Muscle of back (tissue), 11 donors: Measurements from ENCODE around the gene UBXN4. TPM values are rescaled to one million over a fixed set of nuclear protein-coding genes. Genes with fewer than 3 reads are reported as not detected.
"Not testable (repeated sequence)": the region's sequence is repeated elsewhere in the genome, so short reads cannot be mapped to it uniquely, and the experiment has no call there.

Experiments used
- DNase-seq, 3 donors: peaks; one replicate each; pipeline versions ENCODE4 v3.0.0 to v3.0.0-alpha.2; 2013
- polyA plus RNA-seq, 10 donors: library from polyadenylated mRNA; unstranded; fragments of 120-200 nt; gene quantifications; one replicate each; pipeline ENCODE4 v1.2.1, GENCODE V29; 2013; ENCODE audit not compliant: insufficient read length in 10 of 10

The UBXN4 gene
- polyA plus RNA-seq, 10 donors = 66.9 to 94.0 (median 79.6) TPM

- no peak for DNase-seq
Observed at GRCh38 chr2:135755573-135755972, 13.9 kb downstream of the UBXN4 start.

- no peak for DNase-seq
Observed at GRCh38 chr2:135756692-135757091, 15.0 kb downstream of the UBXN4 start.

GRCh38 chr2:135762022-135762421 lies 20.4 kb downstream of the UBXN4 start:
- DNase-seq = no peak

GRCh38 chr2:135762530-135762929 lies 20.9 kb downstream of the UBXN4 start:
- DNase-seq = no peak

GRCh38 chr2:135768863-135769262 lies 27.2 kb downstream of the UBXN4 start:
- no peak for DNase-seq

- no peak for DNase-seq
Observed at GRCh38 chr2:135773319-135773718, 31.7 kb downstream of the UBXN4 start.

- DNase-seq = peak in 1 of 3 donors; percentile 14
Observed at GRCh38 chr2:135773917-135774316, 32.3 kb downstream of the UBXN4 start.

GRCh38 chr2:135775420-135775819 lies 33.8 kb downstream of the UBXN4 start:
- DNase-seq = peak in 1 of 3 donors; percentile 19

- no peak for DNase-seq
Observed at GRCh38 chr2:135776367-135776766, 34.7 kb downstream of the UBXN4 start.

GRCh38 chr2:135782231-135782630 lies 40.6 kb downstream of the UBXN4 start:
- no peak for DNase-seq

GRCh38 chr2:135783439-135783838 lies 41.8 kb downstream of the UBXN4 start:
- no peak for DNase-seq

- DNase-seq = no peak
Observed at GRCh38 chr2:135785032-135785431, 43.4 kb downstream of the UBXN4 start.

GRCh38 chr2:135786823-135787222 lies 45.2 kb downstream of the UBXN4 start:
- peak in 1 of 3 donors; percentile 79 for DNase-seq

GRCh38 chr2:135790423-135790822 lies 48.8 kb downstream of the UBXN4 start:
- DNase-seq = no peak

GRCh38 chr2:135791418-135792190 lies 49.9 kb downstream of the UBXN4 start:
- DNase-seq = no peak

GRCh38 chr2:135792401-135793150 lies 50.9 kb downstream of the UBXN4 start:
- DNase-seq = no peak

GRCh38 chr2:135795641-135796040 lies 54.0 kb downstream of the UBXN4 start:
- DNase-seq = not testable (repeated sequence)

- DNase-seq = no peak
Observed at GRCh38 chr2:135796606-135797005, 55.0 kb downstream of the UBXN4 start.

GRCh38 chr2:135797497-135798274 lies 56.0 kb downstream of the UBXN4 start:
- DNase-seq = peak; percentile 38 to 72 (median 47)

GRCh38 chr2:135798275-135798705 lies 56.6 kb downstream of the UBXN4 start:
- DNase-seq = no peak

- DNase-seq = no peak
Observed at GRCh38 chr2:135798762-135799161, 57.1 kb downstream of the UBXN4 start.

GRCh38 chr2:135799738-135800137 lies 58.1 kb downstream of the UBXN4 start:
- DNase-seq = no peak
